Measurements from ENCODE around the gene TNNC2.
"Not testable (repeated sequence)": the region's sequence is repeated elsewhere in the genome, so short reads cannot be mapped to it uniquely, and the experiment has no call there.

TNNC2 gene

GRCh38 chr20:45819466-45819865 lies 7.6 kb downstream of the TNNC2 start:
- no peak for DNase-seq (ENCODE audit: low spot score)

GRCh38 chr20:45818239-45818638 lies 8.9 kb downstream of the TNNC2 start:
- no peak for DNase-seq (ENCODE audit: low spot score)

GRCh38 chr20:45817376-45818194 lies 9.5 kb downstream of the TNNC2 start:
- no peak for DNase-seq (ENCODE audit: low spot score)

GRCh38 chr20:45816951-45817350 lies 10.2 kb downstream of the TNNC2 start:
- DNase-seq (ENCODE audit: low spot score), result no peak

- DNase-seq (ENCODE audit: low spot score), result no peak
Observed at GRCh38 chr20:45814314-45814713, 12.8 kb downstream of the TNNC2 start.

GRCh38 chr20:45813489-45813888 lies 13.6 kb downstream of the TNNC2 start:
- DNase-seq (ENCODE audit: low spot score), result no peak

- DNase-seq (ENCODE audit: low spot score), result no peak
Observed at GRCh38 chr20:45813006-45813340, 14.1 kb downstream of the TNNC2 start.

- DNase-seq (ENCODE audit: low spot score), result peak; percentile 98
Observed at GRCh38 chr20:45812157-45813005, 14.7 kb downstream of the TNNC2 start, which contains the start of gene UBE2C. Gene UBE2C (plus strand): TSS chr20:45812644. CDS start chr20:45812696, 52 bp downstream.

GRCh38 chr20:45810191-45810970 lies 16.7 kb downstream of the TNNC2 start:
- DNase-seq (ENCODE audit: low spot score), result no peak

GRCh38 chr20:45801851-45802250 lies 25.3 kb downstream of the TNNC2 start:
- no peak for DNase-seq (ENCODE audit: low spot score)

GRCh38 chr20:45798935-45799642 lies 28.0 kb downstream of the TNNC2 start:
- DNase-seq (ENCODE audit: low spot score), result peak; percentile 72

- not testable (repeated sequence) for DNase-seq (ENCODE audit: low spot score)
Observed at GRCh38 chr20:45797955-45798354, 29.2 kb downstream of the TNNC2 start.

GRCh38 chr20:45797510-45797909 lies 29.6 kb downstream of the TNNC2 start:
- not testable (repeated sequence) for DNase-seq (ENCODE audit: low spot score)

GRCh38 chr20:45796337-45797065 lies 30.6 kb downstream of the TNNC2 start:
- DNase-seq (ENCODE audit: low spot score), result no peak

- no peak for DNase-seq (ENCODE audit: low spot score)
Observed at GRCh38 chr20:45792317-45793118, 34.6 kb downstream of the TNNC2 start.

- DNase-seq (ENCODE audit: low spot score), result no peak
Observed at GRCh38 chr20:45788351-45788750, 38.8 kb downstream of the TNNC2 start.

- no peak for DNase-seq (ENCODE audit: low spot score)
Observed at GRCh38 chr20:45783656-45784294, 43.3 kb downstream of the TNNC2 start.

GRCh38 chr20:45782890-45783289 lies 44.2 kb downstream of the TNNC2 start:
- peak; percentile 32 for DNase-seq (ENCODE audit: low spot score)

- no peak for DNase-seq (ENCODE audit: low spot score)
Observed at GRCh38 chr20:45781391-45781931, 45.7 kb downstream of the TNNC2 start.
